Breast epithelium (tissue), 4 donors: ENCODE data around the gene KRTCAP2. TPM values are rescaled to one million over a fixed set of nuclear protein-coding genes. Genes with fewer than 3 reads are reported as not detected.

Experiments
- DNase-seq, 2 donors: peaks; one replicate each; pipeline ENCODE4 v3.0.0-alpha.2; 2019; ENCODE audit warnings: low spot score in 2 of 2
- H3K27ac ChIP-seq, 2 donors: fragments of 200-600 bp; sonication (generic) in 1 of 2; one replicate each; pipeline ENCODE4 v1.5.1; 2016 to 2019; ENCODE audit warnings: mild to moderate bottlenecking in 1 of 2
- H3K27me3 ChIP-seq, 2 donors: fragments of 200-600 bp; sonication (generic) in 1 of 2; one replicate each; pipeline versions ENCODE4 v1.5.1 to v1.6.0; 2017 to 2019; ENCODE audit warnings: control low read depth in 1 of 2, mild to moderate bottlenecking in 1 of 2
- H3K36me3 ChIP-seq: fragments of 200-600 bp; one replicate; pipeline ENCODE4 v1.5.1; 2019
- H3K4me1 ChIP-seq, 2 donors: fragments of 200-600 bp; sonication (generic); one replicate each; pipeline ENCODE4 v1.5.1; 2016 to 2019; ENCODE audit warnings: control low read depth in 1 of 2
- H3K4me3 ChIP-seq, 3 donors: fragments of 200-600 bp; sonication (generic); 1 replicate in 2 of 3; 2 replicates in 1 of 3; pipeline ENCODE4 v1.5.1; 2016 to 2019; ENCODE audit warnings: mild to moderate bottlenecking in 3 of 3, moderate library complexity in 2 of 3
- H3K9me3 ChIP-seq, 2 donors: fragments of 200-600 bp; sonication (generic) in 1 of 2; one replicate each; pipeline ENCODE4 v1.5.1; 2016 to 2019; ENCODE audit warnings: control low read depth in 1 of 2
- CTCF ChIP-seq, 3 donors: fragments of 450-650 bp; IDR thresholded peaks; one replicate each; pipeline ENCODE4 v1.5.1; 2016 to 2017; ENCODE audit warnings: antibody characterized with exemption in 3 of 3, mild to moderate bottlenecking in 3 of 3, moderate library complexity in 3 of 3
- POLR2A ChIP-seq: fragments of 450-650 bp; IDR thresholded peaks from one replicate; pipeline ENCODE4 v1.6.1; 2016; ENCODE audit warnings: antibody characterized with exemption, mild to moderate bottlenecking, moderate library complexity
- POLR2AphosphoS5 ChIP-seq, 3 donors: sonication (generic); formaldehyde crosslinking; IDR thresholded peaks; one replicate each; pipeline ENCODE4 v1.6.1; 2017; ENCODE audit warnings: antibody characterized with exemption in 3 of 3
- intact Hi-C: fragments of 100-400 bp; cut with DNase I; formaldehyde crosslinking; loops from one replicate; pipeline ENCODE4 v1.15.1; 2023; ENCODE audit warnings: low total_unique reads
- total RNA-seq, 3 donors: library from RNA; depleted of rRNA; stranded (reverse); fragments of >200 nt; gene quantifications; one replicate each; pipeline ENCODE4 v1.1.0, GENCODE V29; 2016

Gene KRTCAP2
- total RNA-seq, 3 donors from 2014 or later, result 104 to 147 (median 131) TPM

GRCh38 chr1:155186794-155187455 is 13.8 kb upstream of the KRTCAP2 start:
- H3K27ac ChIP-seq, result peak overlapping the region; percentile 87 to 91
- H3K4me3 ChIP-seq, result no peak overlapping the region

GRCh38 chr1:155186067-155186793 is 13.1 kb upstream of the KRTCAP2 start:
- no peak for TF ChIP-seq POLR2A
- no peak for TF ChIP-seq CTCF (IDR thresholded peaks at IDR 0.05)
- TF ChIP-seq POLR2AphosphoS5 (IDR thresholded peaks at IDR 0.05), result no peak
- Histone ChIP-seq H3K36me3 (no peaks in the 10 kb centered on the region), H3K4me1 (peaks cover 0 to 14% of the 10 kb centered on the region in 2 donors), H3K27ac (peak overlapping the region; percentile 87 to 91), H3K4me3 (no peak overlapping the region), H3K9me3 (no peaks in the 10 kb centered on the region), H3K27me3 (no peaks in the 10 kb centered on the region)
- intact Hi-C loops, result no loop called here
- DNase-seq, result no peak

More at GRCh38 chr1:155186794-155187455, 13.8 kb upstream of the KRTCAP2 start:
- TF ChIP-seq POLR2AphosphoS5 (IDR thresholded peaks at IDR 0.05) (no peak), CTCF (IDR thresholded peaks at IDR 0.05) (no peak), POLR2A (no peak)
- intact Hi-C loops, result no loop called here
- Histone ChIP-seq H3K36me3 (no peaks in the 10 kb centered on the region), H3K27me3 (no peaks in the 10 kb centered on the region), H3K9me3 (no peaks in the 10 kb centered on the region), H3K4me1 (peaks cover 0 to 14% of the 10 kb centered on the region in 2 donors)
- DNase-seq, result no peak

GRCh38 chr1:155185783-155186066 is 12.6 kb upstream of the KRTCAP2 start:
- no peaks in the 10 kb centered on the region for H3K36me3 ChIP-seq
- intact Hi-C loops, result no loop called here
- TF ChIP-seq POLR2AphosphoS5 (IDR thresholded peaks at IDR 0.05), result no peak
- TF ChIP-seq CTCF (IDR thresholded peaks at IDR 0.05), result no peak
- no peak for TF ChIP-seq POLR2A
- no peaks in the 10 kb centered on the region for H3K27me3 ChIP-seq
- no peak overlapping the region for H3K4me3 ChIP-seq
- no peaks in the 10 kb centered on the region for H3K9me3 ChIP-seq
- DNase-seq, result no peak
- H3K4me1 ChIP-seq, result peaks cover 0 to 14% of the 10 kb centered on the region in 2 donors
- peak overlapping the region; percentile 87 to 91 for H3K27ac ChIP-seq

GRCh38 chr1:155184835-155185782 is 12.0 kb upstream of the KRTCAP2 start:
- TF ChIP-seq POLR2A, result no peak
- intact Hi-C loops, result no loop called here
- Histone ChIP-seq H3K27ac (peak overlapping the region; percentile 87 to 91), H3K4me1 (peaks cover 0 to 14% of the 10 kb centered on the region in 2 donors), H3K9me3 (no peaks in the 10 kb centered on the region), H3K27me3 (no peaks in the 10 kb centered on the region), H3K36me3 (no peaks in the 10 kb centered on the region), H3K4me3 (no peak overlapping the region)
- peak in 1 of 2 donors; percentile 62 for DNase-seq

- intact Hi-C loops, result no loop called here
- no peak overlapping the region for H3K4me3 ChIP-seq
- DNase-seq, result no peak
- H3K36me3 ChIP-seq, result no peaks in the 10 kb centered on the region
- H3K9me3 ChIP-seq, result no peaks in the 10 kb centered on the region
- no peaks in the 10 kb centered on the region for H3K27me3 ChIP-seq
- H3K27ac ChIP-seq, result peak overlapping the region; percentile 87 to 91
- TF ChIP-seq CTCF (IDR thresholded peaks at IDR 0.05) (no peak), POLR2A (no peak), POLR2AphosphoS5 (IDR thresholded peaks at IDR 0.05) (no peak)
- H3K4me1 ChIP-seq, result peaks cover 0 to 16% of the 10 kb centered on the region in 2 donors
Observed at GRCh38 chr1:155184351-155184811, 11.3 kb upstream of the KRTCAP2 start.
